Pancreas (tissue), 10 donors: ENCODE measurements around the gene HLA-B. TPM values are rescaled to one million over a fixed set of nuclear protein-coding genes. Genes with fewer than 3 reads are reported as not detected.
A peak's percentile ranks its signal among the peaks of the same experiment; 100 is the strongest.
"Not testable (repeated sequence)": the region's sequence is repeated elsewhere in the genome, so short reads cannot be mapped to it uniquely, and the experiment has no call there.

Experiments
- ATAC-seq, 4 donors: fragments of 200-7000 bp; cut with Tn5 transposase; one replicate each; pipeline versions ENCODE4 v1.8.0 to v1.9.1; 2020; ENCODE audit warnings: mild to moderate bottlenecking in 4 of 4, moderate library complexity in 4 of 4
- DNase-seq, 6 donors: peaks; one replicate each; pipeline ENCODE4 v3.0.0-alpha.2; 2020
- FAIRE-seq: peaks from 2 replicates; lab custom pipeline; 2012; peaks lifted over from hg19 to GRCh38; lab: Jason Lieb, UNC
- H3K27ac ChIP-seq, 4 donors: fragments of 200-600 bp; sonication (generic); 1 replicate in 3 of 4; 2 replicates in 1 of 4; pipeline versions ENCODE4 v1.5.0 to v1.8.0; 2020
- H3K27me3 ChIP-seq, 4 donors: fragments of 200-600 bp; one replicate each; pipeline ENCODE4 v1.8.0; 2021
- H3K36me3 ChIP-seq, 3 donors: fragments of 200-600 bp; sonication (generic) in 1 of 3; one replicate each; pipeline versions ENCODE4 v1.5.0 to v1.8.0; 2020 to 2021
- H3K4me1 ChIP-seq, 3 donors: fragments of 200-600 bp; one replicate each; pipeline ENCODE4 v1.8.0; 2021
- H3K4me3 ChIP-seq, 4 donors: fragments of 200-600 bp; sonication (generic) in 2 of 4; one replicate each; pipeline versions ENCODE4 v1.5.0 to v1.8.0; 2020 to 2021
- H3K9me3 ChIP-seq, 4 donors: fragments of 200-600 bp; one replicate each; pipeline ENCODE4 v1.8.0; 2021
- WGBS, 2 donors: extraction: QIAGEN DNeasy Blood & Tissue Kit; methylation state at CpG; one replicate each; pipeline ENCODE4 v1.1.7; 2013; 5-methylcytosine and 5-hydroxymethylcytosine counted together
- intact Hi-C, 3 donors: fragments of 100-400 bp; cut with DNase I; formaldehyde crosslinking; loops; one replicate each; pipeline versions ENCODE4 v1.11.1 to v1.14.2; 2022
- polyA plus RNA-seq, 2 donors: library from polyadenylated mRNA; stranded (reverse); fragments of 200-250 nt; gene quantifications; one replicate each; pipeline ENCODE4 v1.2.3, GENCODE V29; 2013
- total RNA-seq, 6 donors: library from RNA; stranded (reverse); fragmentation: NEBNext Ultra II Directional in 4 of 6; extraction: Animal tissue kit (Norgen Biotek cat#: 25700) in 4 of 6; gene quantifications; one replicate each; pipeline versions ENCODE4 v1.2.1 to v1.2.4, GENCODE V29; 2021 to 2023
- TF ChIP-seq, protein P1 (sequence below), 4 donors: fragments of 200-600 bp; sonication (generic) in 3 of 4; IDR thresholded peaks; one replicate each; pipeline versions ENCODE4 v1.5.0 to v1.8.0; 2021; ENCODE audit warnings: antibody characterized with exemption in 4 of 4
- donor health status: healthy with polysubstance abuse.
- donor health status: DM: no; HTN: no; CAD: no; lungs with moderate emphysema.
- donor health status: DM: no; HTN: no; CAD: no.
- donor health status: control.
- donor health status: control.
- donor health status: Bipolar disorder and iron deficiency.
- donor health status: DM: yes; HTN: yes; CAD: no.
- donor health status: DM: no; HTN: no; CAD: no.
- donor health status: DM: no; HTN: no; CAD: no.
- donor health status: DM: yes; HTN: yes; CAD: no.

Gene HLA-B
- total and polyA plus RNA-seq, 8 donors: 141 to 1,089 (median 262) TPM

DNA sequence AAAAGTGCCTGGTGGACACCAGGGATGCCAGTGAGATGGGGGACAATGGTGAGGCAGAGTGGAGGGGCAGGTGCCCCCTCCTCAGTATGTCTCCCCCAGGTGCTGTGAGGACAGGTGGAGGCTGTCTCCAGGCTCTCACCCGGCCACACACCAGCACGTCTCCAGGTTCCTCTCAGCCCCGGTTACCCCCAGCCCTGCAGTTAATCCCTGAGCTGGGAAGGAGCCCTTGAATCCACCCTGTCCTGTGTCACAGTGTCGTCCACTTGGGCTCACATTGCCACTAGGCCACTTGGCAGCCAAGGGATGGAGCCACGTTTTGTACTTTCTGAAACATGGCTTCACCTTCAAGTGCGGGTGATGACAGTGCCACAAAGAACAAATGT lies 21.7 kb upstream of the HLA-B start:
- TF ChIP-seq, protein P1, sequence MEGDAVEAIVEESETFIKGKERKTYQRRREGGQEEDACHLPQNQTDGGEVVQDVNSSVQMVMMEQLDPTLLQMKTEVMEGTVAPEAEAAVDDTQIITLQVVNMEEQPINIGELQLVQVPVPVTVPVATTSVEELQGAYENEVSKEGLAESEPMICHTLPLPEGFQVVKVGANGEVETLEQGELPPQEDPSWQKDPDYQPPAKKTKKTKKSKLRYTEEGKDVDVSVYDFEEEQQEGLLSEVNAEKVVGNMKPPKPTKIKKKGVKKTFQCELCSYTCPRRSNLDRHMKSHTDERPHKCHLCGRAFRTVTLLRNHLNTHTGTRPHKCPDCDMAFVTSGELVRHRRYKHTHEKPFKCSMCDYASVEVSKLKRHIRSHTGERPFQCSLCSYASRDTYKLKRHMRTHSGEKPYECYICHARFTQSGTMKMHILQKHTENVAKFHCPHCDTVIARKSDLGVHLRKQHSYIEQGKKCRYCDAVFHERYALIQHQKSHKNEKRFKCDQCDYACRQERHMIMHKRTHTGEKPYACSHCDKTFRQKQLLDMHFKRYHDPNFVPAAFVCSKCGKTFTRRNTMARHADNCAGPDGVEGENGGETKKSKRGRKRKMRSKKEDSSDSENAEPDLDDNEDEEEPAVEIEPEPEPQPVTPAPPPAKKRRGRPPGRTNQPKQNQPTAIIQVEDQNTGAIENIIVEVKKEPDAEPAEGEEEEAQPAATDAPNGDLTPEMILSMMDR (IDR thresholded peaks at IDR 0.05): no peak
- Histone ChIP-seq H3K9me3 (no peaks in the 10 kb centered on the region), H3K27ac (no peak overlapping the region), H3K27me3 (peaks cover 0 to 7% (median 0%) of the 10 kb centered on the region in 4 donors), H3K4me3 (no peak overlapping the region), H3K4me1 (no peaks in the 10 kb centered on the region), H3K36me3 (no peaks in the 10 kb centered on the region)
- FAIRE-seq (no peak), DNase-seq (no peak), ATAC-seq (no peak)
- intact Hi-C loops: loop anchor here in 1 of 3 donors (5.0 kb wide), 1 partner anchor 241 kb away; the partner anchor contains the start of gene PSORS1C2
- 52 to 53% methylated on average over 6 of the region's 6 CpGs for WGBS, 2 donors

GRCh38 chr6:31378062-31378720 lies 21.2 kb upstream of the HLA-B start:
- TF ChIP-seq, protein P1 (IDR thresholded peaks at IDR 0.05): no peak
- Histone ChIP-seq H3K27ac (no peak overlapping the region), H3K36me3 (no peaks in the 10 kb centered on the region), H3K27me3 (peaks cover 0 to 7% (median 0%) of the 10 kb centered on the region in 4 donors), H3K4me1 (no peaks in the 10 kb centered on the region), H3K9me3 (no peaks in the 10 kb centered on the region), H3K4me3 (no peak overlapping the region)
- ATAC-seq (peak in 2 of 4 donors; percentile 34 to 45), DNase-seq (no peak), FAIRE-seq (no peak)
- intact Hi-C loops: loop anchor here in 1 of 3 donors (5.0 kb wide), 1 partner anchor 241 kb away; the partner anchor contains the start of gene PSORS1C2
- 26 to 40% methylated on average over 9 of the region's 9 CpGs for WGBS, 2 donors

DNA sequence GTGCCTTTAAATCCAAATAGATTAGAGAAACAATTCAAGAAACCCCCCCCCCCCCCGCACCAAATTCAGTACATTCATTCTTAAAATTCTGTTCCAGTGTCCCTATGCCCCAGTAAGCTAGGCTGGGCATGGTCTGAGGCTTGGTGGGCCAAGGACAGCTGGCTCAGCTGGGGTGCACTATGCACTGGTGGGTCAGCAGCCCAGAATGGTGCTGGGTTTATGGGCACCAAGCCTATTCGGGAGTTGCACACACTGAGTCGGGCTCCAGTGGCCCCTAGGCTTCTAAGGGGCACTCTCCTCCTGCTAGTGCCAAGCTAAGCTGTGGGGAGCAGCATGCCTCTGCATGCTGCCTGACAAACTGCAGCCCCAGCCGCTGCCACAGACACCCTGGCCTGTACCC lies 20.1 kb upstream of the HLA-B start:
- DNase-seq (no peak), FAIRE-seq (no peak), ATAC-seq (no peak)
- Histone ChIP-seq H3K4me1 (no peaks in the 10 kb centered on the region), H3K27me3 (peaks cover 0 to 7% (median 0%) of the 10 kb centered on the region in 4 donors), H3K27ac (no peak overlapping the region), H3K4me3 (no peak overlapping the region), H3K9me3 (no peaks in the 10 kb centered on the region), H3K36me3 (no peaks in the 10 kb centered on the region)
- TF ChIP-seq, protein P1 (IDR thresholded peaks at IDR 0.05): no peak
- 34 to 41% methylated on average over 4 of the region's 4 CpGs for whole genome bisulfite sequencing, 2 donors
- intact Hi-C loops: loop anchor here in 1 of 3 donors (5.0 kb wide), 1 partner anchor 240 kb away; the partner anchor contains the start of gene PSORS1C2

- Histone ChIP-seq H3K4me1 (no peaks in the 10 kb centered on the region), H3K36me3 (no peaks in the 10 kb centered on the region), H3K27me3 (peaks cover 0 to 7% (median 0%) of the 10 kb centered on the region in 4 donors), H3K27ac (no peak overlapping the region), H3K4me3 (no peak overlapping the region), H3K9me3 (no peaks in the 10 kb centered on the region)
- no peak for DNase-seq
- no peak for FAIRE-seq
- no peak for ATAC-seq
- intact Hi-C loops: loop anchor here in 1 of 3 donors (5.0 kb wide), 1 partner anchor 238 kb away; the partner anchor contains the start of gene PSORS1C2
- TF ChIP-seq, protein P1 (IDR thresholded peaks at IDR 0.05): no peak
Observed at GRCh38 chr6:31375699-31376098, 18.7 kb upstream of the HLA-B start.

DNA sequence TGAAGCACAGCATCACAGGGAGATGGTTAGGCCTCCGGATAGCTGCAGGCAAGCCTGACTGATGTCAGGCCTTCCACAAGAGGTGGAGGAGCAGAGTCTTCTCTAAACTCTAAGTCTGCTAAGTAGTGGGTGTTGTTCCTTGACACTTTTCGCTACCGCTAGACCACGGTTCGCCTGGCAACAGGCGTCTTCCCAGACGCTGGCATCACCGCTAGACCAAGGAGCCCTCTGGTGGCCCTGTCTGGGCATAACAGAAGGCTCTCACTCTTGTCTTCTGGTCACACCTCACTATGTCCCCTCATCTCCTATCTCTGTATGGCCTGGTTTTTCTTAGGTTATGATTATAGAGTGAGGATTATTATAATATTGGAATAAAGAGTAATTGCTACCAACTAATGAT lies 17.1 kb upstream of the HLA-B start:
- intact Hi-C loops, H3K4me3 ChIP-seq, DNase-seq: not testable (repeated sequence)

More for the DNA sequence above, 17.1 kb upstream of the HLA-B start:
- H3K36me3 ChIP-seq, FAIRE-seq, ATAC-seq, H3K27me3 ChIP-seq, H3K4me1 ChIP-seq, H3K9me3 ChIP-seq, H3K27ac ChIP-seq: not testable (repeated sequence)
- 100% methylated on average over 1 of the region's 8 CpGs; no CpG with 5 or more reads in 1 of the 2 donors for WGBS, 2 donors
